Common myeloid progenitor, CD34-positive (primary cell): ENCODE measurements around the gene FOXP3.

Experiments
- CTCF ChIA-PET: fragments of 350-600 bp; sonication (Branson Sonifier 250); formaldehyde crosslinking; loops from one replicate; lab custom pipeline; 2021; ENCODE audit warnings: antibody characterized with exemption; lab: Charles Lee
- POLR2A ChIA-PET: fragments of 350-600 bp; sonication (Branson Sonifier 250); formaldehyde crosslinking; loops from one replicate; lab custom pipeline; 2021; ENCODE audit warnings: antibody characterized with exemption; lab: Charles Lee
- DNase-seq, 3 donors: peaks; one replicate each; pipeline versions ENCODE4 v3.0.0 to v3.0.0-alpha.2; 2013
- H3K27ac ChIP-seq, 2 experiments: 1 replicate in 1 of 2; 2 replicates in 1 of 2; pipeline ENCODE4 v1.7.0; 2013; ENCODE audit warnings: inconsistent platforms in 2 of 2, low read length in 2 of 2, mild to moderate bottlenecking in 2 of 2, low read depth in 1 of 2, moderate library complexity in 1 of 2; ENCODE audit not compliant: severe bottlenecking in 2 of 2, insufficient read depth in 1 of 2, poor library complexity in 1 of 2
- H3K27me3 ChIP-seq, 5 experiments: replicated peaks in 2 of 5; 1 replicate in 3 of 5; 2 replicates in 2 of 5; pipeline versions ENCODE4 v1.6.1 to v1.7.0; 2013; ENCODE audit warnings: low read length in 4 of 5, mild to moderate bottlenecking in 2 of 5, moderate library complexity in 2 of 5, inconsistent platforms in 1 of 5; ENCODE audit not compliant: insufficient read depth in 5 of 5, control insufficient read depth in 4 of 5
- H3K36me3 ChIP-seq, 4 experiments: 1 replicate in 2 of 4; 2 replicates in 2 of 4; pipeline versions ENCODE4 v1.6.1 to v1.7.0; 2013; ENCODE audit warnings: low read length in 3 of 4, control low read depth in 1 of 4, mild to moderate bottlenecking in 1 of 4; ENCODE audit not compliant: control insufficient read depth in 4 of 4, insufficient read depth in 4 of 4
- H3K4me1 ChIP-seq, 4 experiments: 1 replicate in 3 of 4; 2 replicates in 1 of 4; pipeline versions ENCODE4 v1.6.1 to v1.7.1; 2013; ENCODE audit warnings: low read length in 3 of 4, mild to moderate bottlenecking in 3 of 4, control low read depth in 1 of 4, inconsistent platforms in 1 of 4, moderate library complexity in 1 of 4; ENCODE audit not compliant: control insufficient read depth in 4 of 4, insufficient read depth in 4 of 4; ENCODE audit errors: control extremely low read depth in 1 of 4
- H3K4me3 ChIP-seq, 7 experiments: 1 replicate in 4 of 7; 2 replicates in 3 of 7; pipeline versions ENCODE4 v1.5.1 to v1.7.0; 2013; ENCODE audit warnings: mild to moderate bottlenecking in 7 of 7, low read length in 6 of 7, moderate library complexity in 6 of 7, inconsistent platforms in 2 of 7, low read depth in 2 of 7, control low read depth in 1 of 7; ENCODE audit not compliant: insufficient read depth in 4 of 7, control insufficient read depth in 1 of 7; ENCODE audit errors: extremely low read depth in 1 of 7
- H3K9me3 ChIP-seq, 5 experiments: 1 replicate in 4 of 5; 2 replicates in 1 of 5; pipeline versions ENCODE4 v1.6.1 to v1.7.1; 2013; ENCODE audit warnings: low read length in 4 of 5, mild to moderate bottlenecking in 2 of 5, inconsistent platforms in 1 of 5, low read depth in 1 of 5, moderate library complexity in 1 of 5; ENCODE audit not compliant: control insufficient read depth in 4 of 5, insufficient read depth in 2 of 5; ENCODE audit errors: control extremely low read depth in 1 of 5
- WGBS: methylation state at CpG from one replicate; pipeline ENCODE4 v1.1.5; 2013; ENCODE audit not compliant: insufficient coverage; 5-methylcytosine and 5-hydroxymethylcytosine counted together

The FOXP3 gene

DNA sequence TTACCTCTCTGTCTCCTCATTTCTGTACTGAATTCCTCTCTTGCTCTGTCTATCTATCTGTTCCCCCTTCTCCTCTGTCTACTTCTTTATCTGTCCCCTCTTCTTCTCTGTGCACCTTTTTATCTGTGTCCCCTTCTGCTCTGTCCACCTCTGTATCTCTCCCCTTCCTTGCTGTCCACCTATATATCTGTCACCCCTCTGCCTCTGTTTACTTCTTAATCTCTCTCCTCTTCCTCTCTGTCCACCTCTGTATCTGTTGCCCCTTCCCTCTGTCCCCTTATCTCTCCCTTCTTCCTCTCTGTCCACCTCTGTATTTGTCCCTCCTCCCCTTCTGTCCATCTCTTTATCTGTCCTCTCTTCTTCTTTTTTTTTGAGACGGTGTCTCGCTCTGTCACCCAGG, 20.3 kb downstream of the FOXP3 start:
- H3K4me3 ChIP-seq = no peak overlapping the region
- ChIA-PET POLR2A (no interaction called here), CTCF (no interaction called here)
- no peaks in the 10 kb centered on the region for H3K9me3 ChIP-seq
- WGBS = no CpG with 5 or more reads among the region's 2 CpGs
- no peak for DNase-seq
- no peak overlapping the region for H3K27ac ChIP-seq
- no peaks in the 10 kb centered on the region for H3K4me1 ChIP-seq
- H3K36me3 ChIP-seq = peaks cover 4 to 57% (median 21%) of the 10 kb centered on the region in 4 experiments
- H3K27me3 ChIP-seq = no peaks in the 10 kb centered on the region

DNA sequence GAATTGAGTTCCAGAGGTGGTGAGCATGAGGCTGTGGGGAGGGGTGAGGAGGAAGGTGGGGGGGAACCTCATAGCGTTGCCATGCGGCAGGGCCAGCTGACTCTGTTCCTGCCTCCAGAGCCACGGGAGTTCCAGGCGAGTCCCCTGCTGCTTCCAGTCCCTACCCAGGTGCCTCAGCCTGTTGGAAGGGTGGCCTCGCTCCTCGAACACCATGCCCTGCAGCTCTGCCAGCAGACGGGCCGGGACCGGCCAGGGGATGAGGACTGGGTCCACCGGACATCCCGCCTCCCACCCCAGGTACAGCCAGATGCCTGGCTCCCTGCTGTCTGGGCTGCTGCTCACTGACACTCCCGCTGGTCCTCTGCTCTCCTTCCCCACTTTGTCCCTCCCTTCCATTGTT, 21.3 kb downstream of the FOXP3 start:
- DNase-seq = no peak
- ChIA-PET POLR2A (no interaction called here), CTCF (no interaction called here)
- H3K27ac ChIP-seq = no peak overlapping the region
- 93% methylated on average over 12 of the region's 12 CpGs for WGBS
- H3K36me3 ChIP-seq = peaks cover 4 to 48% (median 17%) of the 10 kb centered on the region in 4 experiments
- H3K4me1 ChIP-seq = no peaks in the 10 kb centered on the region
- no peak overlapping the region for H3K4me3 ChIP-seq
- H3K27me3 ChIP-seq = no peaks in the 10 kb centered on the region
- H3K9me3 ChIP-seq = no peaks in the 10 kb centered on the region

DNA sequence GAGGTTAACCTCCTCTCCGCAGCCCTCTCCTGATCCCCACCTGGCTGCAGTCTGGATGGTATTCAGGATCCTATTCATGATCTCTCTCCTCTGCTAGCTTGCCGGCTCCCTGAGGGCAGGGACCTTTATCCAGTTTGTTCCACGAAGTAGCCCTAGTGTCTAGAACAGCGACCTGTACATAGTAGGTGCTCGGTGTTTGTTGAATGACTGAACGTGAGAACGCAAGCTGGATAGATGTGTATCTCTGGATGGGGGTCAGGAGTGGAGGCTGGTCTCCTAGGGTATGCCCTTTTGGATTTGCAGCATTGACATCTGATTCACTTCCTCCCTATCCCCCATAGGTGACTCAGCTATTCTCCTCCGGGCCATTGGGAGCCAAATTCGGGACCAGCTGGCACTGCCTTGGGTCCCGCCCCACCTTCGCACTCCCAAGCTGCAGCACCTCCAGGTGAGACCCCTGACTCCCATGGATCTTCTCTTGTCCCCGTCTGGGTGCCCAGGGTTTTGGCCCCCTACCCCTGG, 21.9 kb downstream of the FOXP3 start:
- Histone ChIP-seq H3K36me3 (peaks cover 4 to 42% (median 15%) of the 10 kb centered on the region in 4 experiments), H3K4me3 (no peak overlapping the region), H3K27ac (no peak overlapping the region), H3K27me3 (no peaks in the 10 kb centered on the region), H3K4me1 (peaks cover 0 to under 1% (median 0%) of the 10 kb centered on the region in 4 experiments), H3K9me3 (no peaks in the 10 kb centered on the region)
- DNase-seq = no peak
- 83% methylated on average over 9 of the region's 12 CpGs for WGBS
- ChIA-PET POLR2A (interaction anchor here (0.7 kb wide), 1 partner anchor 76 kb away, joined by 3 read pairs; no protein-coding TSS in a partner anchor), CTCF (no interaction called here)

DNA sequence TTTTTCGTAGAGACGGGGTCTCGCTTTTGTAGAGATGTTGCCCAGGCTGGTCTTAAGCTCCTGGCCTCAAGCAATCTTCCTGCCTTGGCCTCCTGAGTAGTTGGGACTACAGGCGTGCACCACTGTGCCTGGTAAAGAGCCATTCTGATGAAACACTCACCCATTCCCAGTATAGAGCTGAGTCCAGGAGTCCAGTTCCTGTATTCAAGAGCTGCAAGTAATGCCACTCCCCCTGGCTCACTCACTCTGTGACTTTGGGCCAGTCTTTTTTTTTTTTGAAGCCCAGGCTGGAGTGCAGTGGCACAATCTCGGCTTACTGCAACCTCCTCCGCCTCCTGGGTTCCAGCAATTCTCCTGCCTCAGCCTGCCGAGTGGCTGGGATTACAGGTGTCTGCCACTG, 25.8 kb downstream of the FOXP3 start:
- no peak overlapping the region for H3K4me3 ChIP-seq
- H3K36me3 ChIP-seq = peaks cover 2 to 19% (median 12%) of the 10 kb centered on the region in 4 experiments
- ChIA-PET POLR2A (no interaction called here), CTCF (interaction anchor here (0.6 kb wide), 1 partner anchor 451 kb away, joined by 3 read pairs; no protein-coding TSS in a partner anchor)
- whole genome bisulfite sequencing = 92% methylated on average over 4 of the region's 7 CpGs
- no peaks in the 10 kb centered on the region for H3K27me3 ChIP-seq
- peaks cover 0 to 17% (median 12%) of the 10 kb centered on the region in 4 experiments for H3K4me1 ChIP-seq
- no peak overlapping the region for H3K27ac ChIP-seq
- H3K9me3 ChIP-seq = no peaks in the 10 kb centered on the region
- DNase-seq = no peak

DNA sequence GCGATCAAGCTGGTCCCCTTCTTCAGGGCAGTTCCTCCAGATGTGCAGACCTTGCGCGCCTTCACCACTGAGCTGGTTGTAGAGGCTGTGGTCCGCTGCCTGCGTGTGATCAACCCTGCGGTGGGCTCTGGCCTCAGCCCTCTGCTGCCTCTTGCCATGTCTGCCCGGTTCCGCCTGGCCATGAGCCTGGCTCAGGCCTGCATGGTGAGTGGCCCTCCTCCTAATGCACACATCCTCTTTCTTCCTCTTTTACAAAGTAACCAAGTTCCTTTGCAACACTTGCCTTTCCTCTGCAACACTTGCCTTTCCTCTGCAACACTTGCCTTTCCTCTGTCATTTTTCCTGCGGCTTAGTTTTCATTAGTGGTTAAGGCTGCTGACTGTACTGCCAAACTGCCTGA, 27.4 kb downstream of the FOXP3 start:
- peaks cover 0 to 5% (median 0%) of the 10 kb centered on the region in 4 experiments for H3K36me3 ChIP-seq
- peak; percentile 12 to 73 (median 65) for DNase-seq
- 72% methylated on average over 8 of the region's 9 CpGs for WGBS
- no peaks in the 10 kb centered on the region for H3K9me3 ChIP-seq
- no peak overlapping the region for H3K27ac ChIP-seq
- no peaks in the 10 kb centered on the region for H3K27me3 ChIP-seq
- ChIA-PET CTCF (interaction anchor here (1.7 kb wide), 1 partner anchor 45 kb away, joined by 4 read pairs; no protein-coding TSS in a partner anchor), POLR2A (no interaction called here)
- H3K4me1 ChIP-seq = peaks cover 0 to 17% (median 12%) of the 10 kb centered on the region in 4 experiments
- H3K4me3 ChIP-seq = peak overlapping the region in 3 of 7 experiments; percentile 1 to 20 (median 16)

DNA sequence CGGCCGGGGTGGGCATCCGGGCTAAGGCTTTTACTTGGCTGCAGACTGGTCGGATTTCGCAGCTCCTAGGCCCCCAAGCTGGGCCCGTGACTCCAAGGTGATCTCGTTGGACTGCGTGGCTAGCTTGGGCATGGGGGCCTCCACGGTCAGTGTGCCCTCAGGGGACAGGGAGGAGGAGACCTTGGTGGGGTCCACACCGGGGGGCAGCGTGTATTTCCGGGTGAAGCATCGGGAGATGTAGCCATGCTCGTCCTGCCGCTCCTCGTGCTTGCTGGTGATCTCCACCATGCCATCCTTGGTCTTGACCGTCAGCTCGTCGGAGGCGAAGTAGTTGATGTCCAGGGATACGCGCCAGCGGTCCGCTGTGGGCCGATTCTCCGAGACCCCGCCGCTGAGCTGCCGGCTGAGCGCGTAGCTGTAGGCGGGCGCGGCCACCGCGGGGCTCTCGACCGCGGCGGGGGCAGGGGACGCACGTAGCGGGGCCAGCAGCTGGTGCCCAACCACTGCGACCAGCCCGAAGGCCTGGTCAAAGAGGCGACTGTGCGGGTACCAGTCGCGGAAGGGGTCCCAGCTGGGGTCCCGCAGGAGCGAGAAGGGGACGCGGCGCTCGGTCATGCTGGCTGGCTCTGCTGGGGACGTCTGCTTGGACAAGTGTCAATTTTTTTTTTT, 30.5 kb downstream of the FOXP3 start:
- Histone ChIP-seq H3K27ac (no peak overlapping the region), H3K9me3 (no peaks in the 10 kb centered on the region), H3K4me3 (no peak overlapping the region), H3K36me3 (no peaks in the 10 kb centered on the region), H3K4me1 (peaks cover 0 to 30% (median 19%) of the 10 kb centered on the region in 4 experiments), H3K27me3 (no peaks in the 10 kb centered on the region)
- CTCF ChIA-PET = interaction anchor here (1.6 to 1.7 kb wide), 2 partner anchors 14 to 42 kb away, joined by 3 to 6 read pairs; no protein-coding TSS in a partner anchor
- WGBS = 78% methylated on average over 54 of the region's 56 CpGs
- no peak for DNase-seq
- POLR2A ChIA-PET = no interaction called here

DNA sequence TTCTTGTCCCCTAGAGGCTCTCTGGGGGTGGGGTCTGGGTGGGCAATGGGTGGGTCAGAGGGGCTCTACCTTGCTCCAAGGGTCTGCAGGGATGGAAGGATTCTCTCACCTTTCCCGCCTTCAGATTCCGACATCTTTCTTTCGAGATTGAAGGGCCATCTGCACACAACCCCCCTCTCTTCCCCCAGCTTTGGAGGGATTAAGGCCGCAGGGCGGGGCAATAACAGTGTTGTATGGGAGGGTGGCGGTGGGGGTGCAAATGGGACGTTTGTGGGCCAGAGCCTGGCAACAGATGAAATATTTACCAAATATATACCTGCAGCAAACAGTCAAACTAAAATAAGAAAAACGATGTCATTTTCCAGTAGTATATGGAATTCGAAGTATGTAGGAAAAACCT, 31.3 kb downstream of the FOXP3 start, which contains the start of gene CACNA1F:
TSS of gene CACNA1F (minus strand) at position 165 of the 400 bp plus-strand sequence. CDS start at position 134, 31 bp downstream.
- WGBS = 100% methylated on average over 1 of the region's 9 CpGs
- Histone ChIP-seq H3K27me3 (no peaks in the 10 kb centered on the region), H3K4me3 (no peak within 1 kb of the TSS), H3K27ac (no peak within 1 kb of the TSS), H3K36me3 (no peaks in the 10 kb centered on the region), H3K4me1 (peaks cover 0 to 30% (median 19%) of the 10 kb centered on the region in 4 experiments), H3K9me3 (no peaks in the 10 kb centered on the region)
- ChIA-PET CTCF (no interaction called here), POLR2A (no interaction called here)
- DNase-seq = no peak
